Gastrocnemius medialis (tissue), 4 donors: ENCODE data around the gene VSX1. TPM values are rescaled to one million over a fixed set of nuclear protein-coding genes. Genes with fewer than 3 reads are reported as not detected.

Source experiments
- ATAC-seq, 2 donors: fragments of 150-250 bp; one replicate each; pipeline ENCODE4 v1.9.1; 2016
- DNase-seq, 2 donors: peaks; one replicate each; pipeline ENCODE4 v3.0.0-alpha.2; 2019
- H3K27ac ChIP-seq, 4 donors: fragments of 200-600 bp; sonication (generic); 1 replicate in 1 of 4; 2 replicates in 3 of 4; pipeline ENCODE4 v1.5.1; 2016 to 2018; ENCODE audit warnings: mild to moderate bottlenecking in 2 of 4, moderate library complexity in 1 of 4
- H3K27me3 ChIP-seq, 3 donors: fragments of 200-600 bp; sonication (generic) in 2 of 3; 1 replicate in 1 of 3; 2 replicates in 2 of 3; pipeline versions ENCODE4 v1.5.1 to v1.6.0; 2016 to 2019; ENCODE audit warnings: mild to moderate bottlenecking in 1 of 3, moderate library complexity in 1 of 3
- H3K36me3 ChIP-seq, 2 donors: fragments of 200-600 bp; sonication (generic) in 1 of 2; one replicate each; pipeline ENCODE4 v1.5.1; 2017 to 2018
- H3K4me1 ChIP-seq, 2 donors: fragments of 200-600 bp; sonication (generic) in 1 of 2; one replicate each; pipeline ENCODE4 v1.5.1; 2016 to 2017; ENCODE audit warnings: mild to moderate bottlenecking in 2 of 2
- H3K4me3 ChIP-seq, 4 donors: fragments of 200-600 bp; sonication (generic) in 3 of 4; 1 replicate in 1 of 4; 2 replicates in 3 of 4; pipeline ENCODE4 v1.5.1; 2016 to 2019; ENCODE audit warnings: mild to moderate bottlenecking in 2 of 4
- H3K9me3 ChIP-seq, 3 donors: fragments of 200-600 bp; sonication (generic) in 2 of 3; 1 replicate in 1 of 3; 2 replicates in 2 of 3; pipeline ENCODE4 v1.5.1; 2016 to 2019
- POLR2A ChIP-seq, 2 donors: fragments of 450-650 bp; IDR thresholded peaks; one replicate each; pipeline ENCODE4 v1.6.1; 2017; ENCODE audit warnings: antibody characterized with exemption in 2 of 2, mild to moderate bottlenecking in 2 of 2, moderate library complexity in 2 of 2
- in situ Hi-C, 4 donors: fragments of 200-750 bp; cut with MboI; loops; one replicate each; pipeline versions ENCODE4 v1.15.0 to v1.8.0; 2017; ENCODE audit warnings: low sequenced_read_pairs in 4 of 4
- intact Hi-C: fragments of 100-400 bp; cut with DNase I; formaldehyde crosslinking; loops from one replicate; pipeline ENCODE4 v1.15.1; 2023; ENCODE audit warnings: low total_unique reads
- total RNA-seq, 4 donors: library from RNA; depleted of rRNA; stranded (reverse); fragments of >200 nt; gene quantifications; one replicate each; pipeline versions ENCODE4 v1.1.0 to v1.2.3, GENCODE V29; 2016
- TF ChIP-seq, protein P1 (sequence below), 5 experiments: fragments of 450-650 bp in 3 of 5; fragments of 200-600 bp in 2 of 5; sonication (generic) in 2 of 5; IDR thresholded peaks in 4 of 5; conservative IDR thresholded peaks in 1 of 5; 1 replicate in 4 of 5; 2 replicates in 1 of 5; pipeline ENCODE4 v1.5.1; 2016 to 2019; ENCODE audit warnings: antibody characterized with exemption in 5 of 5, mild to moderate bottlenecking in 3 of 5, moderate library complexity in 3 of 5

VSX1 gene
- total RNA-seq, 4 donors from 2014 or later: 0.20 to 3.0 TPM; not detected in 2

DNA sequence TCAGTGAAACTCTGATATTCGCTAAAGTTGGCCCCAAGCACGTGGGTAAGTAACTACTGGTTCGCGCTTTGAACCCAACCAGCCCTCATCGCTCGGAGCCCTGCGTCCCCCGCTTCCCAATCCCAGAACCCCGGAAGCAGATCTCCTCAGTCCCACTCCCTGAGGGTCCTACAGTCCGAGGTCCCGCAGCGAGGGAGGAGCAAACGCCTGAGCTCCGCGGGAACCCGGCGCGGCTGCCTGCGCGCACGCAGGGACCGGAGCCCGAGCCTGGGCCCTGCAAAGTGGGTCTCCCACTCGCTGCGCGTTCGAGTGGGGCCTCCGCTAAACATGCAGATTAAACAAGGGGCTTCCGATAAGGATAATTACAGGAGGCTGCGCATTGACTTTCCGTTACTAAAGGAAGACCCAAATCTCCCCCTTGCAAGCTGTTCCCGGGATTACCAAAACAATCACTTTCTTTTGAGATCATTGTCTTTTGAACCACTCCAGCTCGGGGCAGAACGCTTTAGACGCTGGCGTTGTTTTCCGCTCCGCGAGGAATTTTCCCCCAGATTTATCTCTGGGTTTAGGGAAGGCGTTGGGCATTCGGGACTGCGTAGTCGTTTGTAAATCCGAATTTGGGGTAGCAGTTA, 1.3 kb upstream of the VSX1 start:
- H3K27ac ChIP-seq: no peak overlapping the region
- H3K9me3 ChIP-seq: no peaks in the 10 kb centered on the region
- H3K27me3 ChIP-seq: peaks cover 74 to 84% (median 75%) of the 10 kb centered on the region in 3 donors
- no peaks in the 10 kb centered on the region for H3K36me3 ChIP-seq
- intact Hi-C loops (loop anchor here (5.0 kb wide), 1 partner anchor 309 kb away; the partner anchor contains the start of gene ABHD12), in situ Hi-C loops (loop anchor here in 1 of 4 donors (10.0 kb wide), 1 partner anchor 92 kb away; no protein-coding TSS in a partner anchor)
- DNase-seq: no peak
- no peak for TF ChIP-seq POLR2A (IDR thresholded peaks at IDR 0.05)
- TF ChIP-seq, protein P1, sequence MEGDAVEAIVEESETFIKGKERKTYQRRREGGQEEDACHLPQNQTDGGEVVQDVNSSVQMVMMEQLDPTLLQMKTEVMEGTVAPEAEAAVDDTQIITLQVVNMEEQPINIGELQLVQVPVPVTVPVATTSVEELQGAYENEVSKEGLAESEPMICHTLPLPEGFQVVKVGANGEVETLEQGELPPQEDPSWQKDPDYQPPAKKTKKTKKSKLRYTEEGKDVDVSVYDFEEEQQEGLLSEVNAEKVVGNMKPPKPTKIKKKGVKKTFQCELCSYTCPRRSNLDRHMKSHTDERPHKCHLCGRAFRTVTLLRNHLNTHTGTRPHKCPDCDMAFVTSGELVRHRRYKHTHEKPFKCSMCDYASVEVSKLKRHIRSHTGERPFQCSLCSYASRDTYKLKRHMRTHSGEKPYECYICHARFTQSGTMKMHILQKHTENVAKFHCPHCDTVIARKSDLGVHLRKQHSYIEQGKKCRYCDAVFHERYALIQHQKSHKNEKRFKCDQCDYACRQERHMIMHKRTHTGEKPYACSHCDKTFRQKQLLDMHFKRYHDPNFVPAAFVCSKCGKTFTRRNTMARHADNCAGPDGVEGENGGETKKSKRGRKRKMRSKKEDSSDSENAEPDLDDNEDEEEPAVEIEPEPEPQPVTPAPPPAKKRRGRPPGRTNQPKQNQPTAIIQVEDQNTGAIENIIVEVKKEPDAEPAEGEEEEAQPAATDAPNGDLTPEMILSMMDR (IDR thresholded peaks at IDR 0.05 in 4 of 5, conservative IDR thresholded peaks at IDR 0.05 in 1 of 5): no peak
- peaks cover 17 to 26% of the 10 kb centered on the region in 2 donors for H3K4me1 ChIP-seq
- no peak for ATAC-seq
- H3K4me3 ChIP-seq: peak overlapping the region in 1 of 4 donors; percentile 31

GRCh38 chr20:25082498-25082873, 545 bp upstream of the VSX1 start:
- in situ Hi-C loops: loop anchor here in 1 of 4 donors (10.0 kb wide), 1 partner anchor 92 kb away; no protein-coding TSS in a partner anchor
- intact Hi-C loops: loop anchor here (5.0 kb wide), 1 partner anchor 310 kb away; the partner anchor contains the start of gene ABHD12
- H3K4me1 ChIP-seq: peaks cover 23 to 32% of the 10 kb centered on the region in 2 donors
- H3K4me3 ChIP-seq: no peak overlapping the region
- no peak for ATAC-seq
- no peaks in the 10 kb centered on the region for H3K9me3 ChIP-seq
- peaks cover 68 to 78% (median 75%) of the 10 kb centered on the region in 3 donors for H3K27me3 ChIP-seq
- TF ChIP-seq POLR2A (IDR thresholded peaks at IDR 0.05): no peak
- TF ChIP-seq, protein P1 (IDR thresholded peaks at IDR 0.05 in 4 of 5, conservative IDR thresholded peaks at IDR 0.05 in 1 of 5): no peak
- no peak overlapping the region for H3K27ac ChIP-seq
- DNase-seq: no peak
- no peaks in the 10 kb centered on the region for H3K36me3 ChIP-seq

GRCh38 chr20:25081065-25081729, 744 bp downstream of the VSX1 start:
- no peak for DNase-seq
- Histone ChIP-seq H3K9me3 (no peaks in the 10 kb centered on the region), H3K36me3 (no peaks in the 10 kb centered on the region), H3K4me1 (peaks cover 33 to 45% of the 10 kb centered on the region in 2 donors), H3K27ac (no peak overlapping the region), H3K4me3 (no peak overlapping the region), H3K27me3 (peaks cover 55 to 65% (median 65%) of the 10 kb centered on the region in 3 donors)
- in situ Hi-C loops (loop anchor here in 1 of 4 donors (10.0 kb wide), 1 partner anchor 94 kb away; no protein-coding TSS in a partner anchor), intact Hi-C loops (loop anchor here (5.0 kb wide), 1 partner anchor 311 kb away; the partner anchor contains the start of gene ABHD12)
- TF ChIP-seq, protein P1 (IDR thresholded peaks at IDR 0.05 in 4 of 5, conservative IDR thresholded peaks at IDR 0.05 in 1 of 5): no peak
- TF ChIP-seq POLR2A (IDR thresholded peaks at IDR 0.05): no peak
- no peak for ATAC-seq

DNA sequence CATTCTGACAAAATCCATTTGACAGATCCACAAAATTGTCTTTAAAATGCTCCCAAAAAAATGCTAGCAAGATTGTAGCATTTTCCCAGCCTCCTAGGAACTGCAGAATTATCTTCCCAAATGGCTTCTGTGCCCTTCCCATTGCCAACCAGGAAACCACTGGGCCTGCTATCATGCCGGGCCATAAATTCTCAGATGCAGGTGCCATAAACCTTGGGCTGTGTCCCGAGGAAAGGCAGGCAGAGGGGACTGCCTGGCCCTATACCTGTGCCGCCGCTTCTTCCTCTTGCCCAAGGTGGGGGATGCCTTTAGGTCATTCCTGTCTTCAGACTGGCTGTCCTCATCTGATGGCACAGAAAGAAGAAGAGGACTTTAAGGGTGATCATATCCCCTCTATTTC, 2.8 kb downstream of the VSX1 start:
- H3K4me3 ChIP-seq: no peak overlapping the region
- H3K27ac ChIP-seq: no peak overlapping the region
- ATAC-seq: no peak
- no peak for DNase-seq
- H3K36me3 ChIP-seq: no peaks in the 10 kb centered on the region
- intact Hi-C loops: loop anchor here (5.0 kb wide), 1 partner anchor 168 kb away; the partner anchor contains the start of gene PYGB
- in situ Hi-C loops: loop anchor here in 2 of 4 donors (10.0 kb wide), 1 partner anchor 96 kb away; no protein-coding TSS in a partner anchor
- H3K4me1 ChIP-seq: peaks cover 26 to 35% of the 10 kb centered on the region in 2 donors
- H3K9me3 ChIP-seq: no peaks in the 10 kb centered on the region
- H3K27me3 ChIP-seq: peaks cover 35 to 45% (median 45%) of the 10 kb centered on the region in 3 donors
- TF ChIP-seq, protein P1 (IDR thresholded peaks at IDR 0.05 in 4 of 5, conservative IDR thresholded peaks at IDR 0.05 in 1 of 5): no peak
- no peak for TF ChIP-seq POLR2A (IDR thresholded peaks at IDR 0.05)
